ENCODE results near the gene FILIP1L.

GRCh38 chr3:100003609-100004503 lies 110.4 kb downstream of the FILIP1L start:
- no peak for TF ChIP-seq CTCF (IDR thresholded peaks at IDR 0.05)
- no peak for TF ChIP-seq POLR2AphosphoS5 (IDR thresholded peaks at IDR 0.05)
- no peak for TF ChIP-seq POLR2A (IDR thresholded peaks at IDR 0.05)
